WI38 (cell line): ENCODE measurements around the gene TTC38.
A peak's percentile ranks its signal among the peaks of the same experiment; 100 is the strongest.

ENCODE experiments used
- H3K4me3 ChIP-seq: 2 replicates; pipeline ENCODE4 v1.5.1; 2011; ENCODE audit warnings: low read depth, mild to moderate bottlenecking, control low read depth, low read length
- CTCF ChIP-seq: IDR thresholded peaks from 2 replicates; pipeline ENCODE4 v1.5.1; 2012; ENCODE audit warnings: low read depth, mild to moderate bottlenecking, control low read depth, low read length

The TTC38 gene

DNA sequence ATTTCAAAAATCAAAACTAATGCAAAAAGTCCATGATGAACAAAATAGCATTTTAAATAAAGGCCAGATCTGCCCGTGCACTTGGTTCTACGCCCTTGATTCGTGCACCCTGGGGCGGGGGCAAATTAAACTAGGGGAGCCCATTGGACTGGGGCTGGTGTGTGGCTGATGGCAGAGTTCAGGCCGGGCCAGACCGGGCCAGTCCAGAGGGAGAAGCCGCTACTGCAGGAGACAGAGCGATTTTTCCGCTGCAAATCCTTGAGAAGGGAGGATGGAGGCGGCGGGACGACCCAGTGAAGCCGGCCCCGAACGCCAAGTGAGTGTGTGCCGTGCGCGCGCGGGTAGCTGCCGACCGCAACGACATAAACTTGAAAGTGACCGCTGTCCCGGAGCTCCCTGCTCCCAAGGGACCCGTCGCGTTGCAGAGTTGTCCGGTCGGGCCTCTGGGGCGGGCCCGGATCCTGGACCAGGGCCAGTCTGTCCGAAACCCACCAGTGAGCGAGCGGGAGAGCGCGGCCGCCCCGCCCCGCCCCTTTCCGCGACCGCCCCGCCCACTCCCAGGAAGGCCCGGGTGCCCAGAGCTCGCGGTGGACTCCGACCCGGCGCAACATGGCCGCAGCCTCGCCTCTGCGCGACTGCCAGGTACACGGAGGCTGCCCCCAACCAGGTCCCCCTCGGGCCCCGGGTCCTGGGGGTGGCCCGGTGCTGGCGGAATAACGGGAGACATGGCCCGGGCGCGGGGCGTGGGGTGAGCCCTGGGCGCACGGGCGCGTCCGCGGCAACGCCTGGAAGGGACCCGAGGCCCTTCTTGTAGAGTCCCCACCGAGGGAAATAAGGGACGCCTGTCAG lies at the start of gene TTC38:
Gene TTC38 (plus strand): TSS at position 578 of the 849 bp plus-strand sequence. CDS start 32 bp downstream, at position 610.
- TF ChIP-seq CTCF: no peak

DNA sequence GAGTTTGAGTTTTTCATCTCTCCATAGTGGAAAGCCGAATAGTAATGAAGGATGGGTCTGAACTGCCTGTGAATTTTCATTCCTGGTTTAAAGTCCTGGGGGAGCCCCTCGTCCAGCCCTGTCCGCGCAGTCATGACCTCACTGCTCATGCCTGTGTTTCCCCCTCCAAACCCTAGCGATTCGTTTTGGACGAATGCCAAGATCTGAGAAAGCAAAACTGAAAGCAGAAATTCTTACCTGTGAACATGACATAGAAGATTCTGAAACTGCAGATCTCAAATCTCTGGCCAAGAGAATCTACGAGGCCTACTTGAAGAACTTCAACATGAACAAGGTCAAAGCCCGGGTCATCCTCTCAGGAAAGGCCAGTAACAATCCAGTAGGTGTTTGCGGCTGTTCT lies 48.2 kb upstream of the TTC38 start:
- TF ChIP-seq CTCF: no peak
- H3K4me3 ChIP-seq: no peak overlapping the region

More for the DNA sequence above, at the start of gene TTC38:
- peak within 1 kb of the TSS; percentile 82 for H3K4me3 ChIP-seq

GRCh38 chr22:46220921-46221320 lies 46.9 kb upstream of the TTC38 start:
- no peak overlapping the region for H3K4me3 ChIP-seq

DNA sequence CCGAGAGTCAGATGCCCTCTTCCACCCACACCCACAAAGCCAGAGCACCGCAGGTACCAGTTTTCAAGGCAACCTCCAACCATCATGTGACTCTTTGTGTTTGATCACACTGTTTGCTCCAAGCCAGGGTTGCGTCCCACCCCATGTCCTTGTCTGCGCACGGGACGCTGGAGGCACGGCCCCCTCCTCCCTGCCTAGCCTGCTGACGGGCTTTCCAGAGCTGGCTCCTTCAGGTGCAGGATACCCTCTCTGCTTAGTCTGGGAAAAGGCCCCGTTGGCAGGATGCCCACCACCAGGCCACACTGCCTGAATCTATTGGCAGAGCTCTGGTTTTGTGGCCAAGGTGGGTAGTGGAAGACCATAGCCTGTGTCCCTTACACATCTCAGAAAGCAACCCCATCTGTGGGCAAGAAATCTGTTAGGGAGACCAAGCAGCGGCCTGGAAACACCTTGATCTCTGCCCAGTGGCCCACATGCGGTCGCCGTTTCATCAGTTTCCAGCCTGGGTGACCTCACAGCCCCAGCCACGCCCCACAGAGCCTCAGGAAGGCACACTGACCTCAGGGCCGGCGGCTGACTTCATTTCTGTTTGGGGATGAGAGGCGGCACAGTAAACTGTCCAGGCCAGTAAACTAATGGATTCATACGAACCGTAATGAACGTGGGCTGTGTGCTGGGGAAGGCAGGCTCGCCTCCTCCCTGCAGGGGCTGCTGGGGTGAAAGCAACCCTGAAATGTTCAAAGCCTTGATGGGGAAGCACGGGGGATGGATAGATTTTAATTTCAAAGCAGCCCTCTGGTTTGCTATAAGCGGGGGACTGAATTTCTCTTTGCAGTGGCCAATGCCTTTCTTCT lies 43.5 kb upstream of the TTC38 start:
- H3K4me3 ChIP-seq: no peak overlapping the region
- TF ChIP-seq CTCF: no peak

More at GRCh38 chr22:46220921-46221320, 46.9 kb upstream of the TTC38 start:
- no peak for TF ChIP-seq CTCF

DNA sequence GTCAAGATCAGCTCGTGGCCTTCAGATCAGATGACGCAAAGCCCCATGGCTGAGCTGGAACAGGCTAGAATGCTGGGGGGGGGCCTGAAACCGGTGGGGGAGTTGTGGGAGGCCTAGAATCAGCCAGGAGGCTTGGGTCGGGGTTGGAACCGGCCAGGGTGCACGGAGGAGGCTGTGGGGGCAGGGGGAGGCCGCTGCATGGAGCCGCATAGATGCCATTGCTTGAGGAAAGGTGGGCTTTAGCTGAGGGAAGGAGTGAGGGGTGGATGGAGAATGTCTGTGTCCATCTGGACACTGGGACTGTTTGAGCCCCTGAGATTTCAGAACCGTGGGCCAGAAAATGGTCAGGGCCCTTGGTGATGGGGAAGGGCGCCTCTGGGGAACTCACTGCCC lies 42.9 kb upstream of the TTC38 start:
- no peak overlapping the region for H3K4me3 ChIP-seq
- TF ChIP-seq CTCF: no peak

- H3K4me3 ChIP-seq: no peak overlapping the region
- no peak for TF ChIP-seq CTCF
These were observed 42.2 kb upstream of the TTC38 start for GRCh38 chr22:46225631-46226030.

DNA sequence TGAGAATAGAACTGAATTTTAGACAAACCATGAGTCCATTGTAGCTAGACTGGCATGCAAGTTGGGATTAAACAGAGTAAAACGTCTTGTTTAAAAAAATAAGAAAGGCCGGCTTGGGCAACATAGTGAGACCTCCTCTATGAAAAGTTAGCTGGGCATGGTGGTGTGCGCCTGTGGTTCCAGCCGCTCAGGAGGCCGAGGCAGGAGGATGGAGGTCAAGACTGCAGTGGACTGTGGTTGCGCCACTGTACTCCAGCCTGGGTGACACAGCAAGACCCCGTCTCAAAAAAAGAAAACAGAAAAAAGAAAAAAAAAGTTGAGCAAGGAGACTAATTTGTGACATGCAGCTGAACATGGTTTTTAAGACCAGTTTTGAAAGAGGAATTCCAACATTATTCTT lies 41.2 kb upstream of the TTC38 start:
- no peak overlapping the region for H3K4me3 ChIP-seq
- TF ChIP-seq CTCF: no peak
